Mesothelial cell of epicardium (in vitro differentiated cells): ENCODE results near the gene FBRS. TPM values are rescaled to one million over a fixed set of nuclear protein-coding genes. Genes with fewer than 3 reads are reported as not detected.

Experiments
- DNase-seq, 2 experiments: peaks; one replicate each; pipeline ENCODE4 v3.0.0; 2021; ENCODE audit warnings: low spot score in 2 of 2; ENCODE audit not compliant: unreplicated experiment in 2 of 2
- H3K27ac Mint-ChIP-seq: 2 replicates; pipeline ENCODE4 v1.8.0; 2021; ENCODE audit warnings: mixed read lengths
- H3K27me3 Mint-ChIP-seq: 2 replicates; pipeline ENCODE4 v1.8.0; 2021; ENCODE audit warnings: low read depth, mixed read lengths
- H3K36me3 Mint-ChIP-seq: 2 replicates; pipeline ENCODE4 v1.8.0; 2021; ENCODE audit warnings: mixed read lengths
- H3K4me1 Mint-ChIP-seq: 2 replicates; pipeline ENCODE4 v1.8.0; 2021; ENCODE audit warnings: mixed read lengths
- H3K4me3 Mint-ChIP-seq: 2 replicates; pipeline ENCODE4 v1.8.0; 2021; ENCODE audit warnings: mild to moderate bottlenecking, moderate library complexity, mixed read lengths
- H3K9me3 Mint-ChIP-seq: 2 replicates; pipeline ENCODE4 v1.8.0; 2021; ENCODE audit warnings: mixed read lengths
- CTCF ChIP-seq: fragments of 200-600 bp; sonication (generic); IDR thresholded peaks from one replicate; pipeline ENCODE4 v1.5.0; 2021; ENCODE audit warnings: antibody characterized with exemption; ENCODE audit not compliant: unreplicated experiment
- total RNA-seq: library from RNA; stranded (reverse); gene quantifications from 3 replicates; pipeline ENCODE4 v1.2.1, GENCODE V29; 2021

The FBRS gene
- total RNA-seq, 1 donor from 2014 or later: 97.5 TPM

- no peak overlapping the region for H3K4me3 Mint-ChIP-seq
- H3K9me3 Mint-ChIP-seq: peaks cover 9% of the 10 kb centered on the region
- no peaks in the 10 kb centered on the region for H3K36me3 Mint-ChIP-seq
- no peak for TF ChIP-seq CTCF
- H3K27me3 Mint-ChIP-seq: peaks cover 7% of the 10 kb centered on the region
- H3K27ac Mint-ChIP-seq: no peak overlapping the region
- no peak for DNase-seq
- no peaks in the 10 kb centered on the region for H3K4me1 Mint-ChIP-seq
Observed at GRCh38 chr16:30619202-30619601, 39.0 kb upstream of the FBRS start.

GRCh38 chr16:30619638-30620037, 38.6 kb upstream of the FBRS start:
- TF ChIP-seq CTCF: no peak
- no peak for DNase-seq
- no peak overlapping the region for H3K27ac Mint-ChIP-seq
- no peaks in the 10 kb centered on the region for H3K36me3 Mint-ChIP-seq
- H3K27me3 Mint-ChIP-seq: peaks cover 7% of the 10 kb centered on the region
- no peaks in the 10 kb centered on the region for H3K4me1 Mint-ChIP-seq
- H3K9me3 Mint-ChIP-seq: peaks cover 9% of the 10 kb centered on the region
- H3K4me3 Mint-ChIP-seq: no peak overlapping the region

GRCh38 chr16:30620169-30620568, 38.1 kb upstream of the FBRS start:
- Mint-ChIP-seq H3K9me3 (peaks cover 9% of the 10 kb centered on the region), H3K27ac (no peak overlapping the region), H3K27me3 (peaks cover 7% of the 10 kb centered on the region), H3K36me3 (no peaks in the 10 kb centered on the region), H3K4me3 (no peak overlapping the region), H3K4me1 (no peaks in the 10 kb centered on the region)
- DNase-seq: no peak
- TF ChIP-seq CTCF: no peak

GRCh38 chr16:30621765-30622164, 36.5 kb upstream of the FBRS start:
- Mint-ChIP-seq H3K4me1 (no peaks in the 10 kb centered on the region), H3K36me3 (no peaks in the 10 kb centered on the region), H3K4me3 (no peak overlapping the region), H3K9me3 (peaks cover 9% of the 10 kb centered on the region), H3K27ac (no peak overlapping the region), H3K27me3 (peaks cover 3% of the 10 kb centered on the region)
- no peak for DNase-seq
- TF ChIP-seq CTCF: no peak

- Mint-ChIP-seq H3K4me3 (no peak overlapping the region), H3K36me3 (no peaks in the 10 kb centered on the region), H3K9me3 (peaks cover 9% of the 10 kb centered on the region), H3K27ac (no peak overlapping the region), H3K4me1 (no peaks in the 10 kb centered on the region), H3K27me3 (peaks cover 2% of the 10 kb centered on the region)
- DNase-seq: no peak
- no peak for TF ChIP-seq CTCF
Observed at GRCh38 chr16:30622455-30623032, 35.7 kb upstream of the FBRS start.
